Thymus (tissue), 14 donors: Measurements from ENCODE around the gene PTGES3L. TPM values are rescaled to one million over a fixed set of nuclear protein-coding genes. Genes with fewer than 3 reads are reported as not detected.

Source experiments
- DNase-seq, 9 donors: peaks; one replicate each; pipeline ENCODE4 v3.0.0-alpha.2; 2013; ENCODE audit warnings: low spot score in 9 of 9, low read depth in 6 of 9, missing footprints in 1 of 9
- H3K27ac ChIP-seq, 2 donors: one replicate each; pipeline ENCODE4 v1.5.1; 2013; ENCODE audit warnings: control low read depth in 1 of 2, low read depth in 1 of 2, low read length in 1 of 2, mild to moderate bottlenecking in 1 of 2, moderate library complexity in 1 of 2
- H3K27me3 ChIP-seq, 2 donors: one replicate each; pipeline ENCODE4 v1.5.1; 2013; ENCODE audit warnings: low read length in 1 of 2; ENCODE audit not compliant: control insufficient read depth in 2 of 2, insufficient read depth in 1 of 2
- H3K36me3 ChIP-seq, 2 donors: one replicate each; pipeline ENCODE4 v1.5.1; 2013; ENCODE audit warnings: low read length in 1 of 2, mild to moderate bottlenecking in 1 of 2, moderate library complexity in 1 of 2; ENCODE audit not compliant: control insufficient read depth in 2 of 2, insufficient read depth in 2 of 2
- H3K4me1 ChIP-seq, 2 donors: one replicate each; pipeline ENCODE4 v1.5.1; 2013; ENCODE audit warnings: low read length in 2 of 2; ENCODE audit not compliant: control insufficient read depth in 2 of 2, insufficient read depth in 2 of 2
- H3K4me3 ChIP-seq, 2 donors: one replicate each; pipeline ENCODE4 v1.5.1; 2013; ENCODE audit warnings: low read length in 2 of 2, control low read depth in 1 of 2, mild to moderate bottlenecking in 1 of 2
- H3K9me3 ChIP-seq, 2 donors: one replicate each; pipeline ENCODE4 v1.5.1; 2013; ENCODE audit warnings: low read length in 1 of 2, mild to moderate bottlenecking in 1 of 2; ENCODE audit not compliant: control insufficient read depth in 2 of 2, insufficient read depth in 1 of 2
- WGBS: extraction: QIAGEN DNeasy Blood & Tissue Kit; methylation state at CpG from one replicate; pipeline ENCODE4 v1.1.7; 2013; 5-methylcytosine and 5-hydroxymethylcytosine counted together
- long read RNA-seq, 10 donors: transcript quantifications; one replicate each; lab custom pipeline, GENCODE V29; 2026
- polyA plus RNA-seq: library from polyadenylated mRNA; stranded (reverse); fragments of 200-250 nt; gene quantifications from one replicate; pipeline ENCODE4 v1.2.3, GENCODE V29; 2013
- total RNA-seq: library from RNA; stranded (reverse); fragments of 120-200 nt; gene quantifications from one replicate; pipeline ENCODE4 v1.2.4, GENCODE V29; 2013
- donor health status: healthy.

PTGES3L gene
- 0.76 TPM for total RNA-seq
- 1.1 TPM for polyA plus RNA-seq
- long read RNA-seq, donor 1 = 0 reads
- long read RNA-seq, donor 2 = 0 reads
- long read RNA-seq, donor 3, partial matches to known transcripts = 0 of 2 reads
- long read RNA-seq, donor 3, other reads (novel, unspliced or antisense) = 0 of 2 reads
- long read RNA-seq, donor 4 = 0 reads
- long read RNA-seq, donor 5 = 0 reads
- long read RNA-seq, donor 6 = 0 reads
- long read RNA-seq, donor 7 = 0 reads
- long read RNA-seq, donor 8, partial matches to known transcripts = 0 of 1 reads
- long read RNA-seq, donor 8, other reads (novel, unspliced or antisense) = 0 of 1 reads
- long read RNA-seq, donor 9 = 0 reads
- long read RNA-seq, donor 10 = 0 reads

DNA sequence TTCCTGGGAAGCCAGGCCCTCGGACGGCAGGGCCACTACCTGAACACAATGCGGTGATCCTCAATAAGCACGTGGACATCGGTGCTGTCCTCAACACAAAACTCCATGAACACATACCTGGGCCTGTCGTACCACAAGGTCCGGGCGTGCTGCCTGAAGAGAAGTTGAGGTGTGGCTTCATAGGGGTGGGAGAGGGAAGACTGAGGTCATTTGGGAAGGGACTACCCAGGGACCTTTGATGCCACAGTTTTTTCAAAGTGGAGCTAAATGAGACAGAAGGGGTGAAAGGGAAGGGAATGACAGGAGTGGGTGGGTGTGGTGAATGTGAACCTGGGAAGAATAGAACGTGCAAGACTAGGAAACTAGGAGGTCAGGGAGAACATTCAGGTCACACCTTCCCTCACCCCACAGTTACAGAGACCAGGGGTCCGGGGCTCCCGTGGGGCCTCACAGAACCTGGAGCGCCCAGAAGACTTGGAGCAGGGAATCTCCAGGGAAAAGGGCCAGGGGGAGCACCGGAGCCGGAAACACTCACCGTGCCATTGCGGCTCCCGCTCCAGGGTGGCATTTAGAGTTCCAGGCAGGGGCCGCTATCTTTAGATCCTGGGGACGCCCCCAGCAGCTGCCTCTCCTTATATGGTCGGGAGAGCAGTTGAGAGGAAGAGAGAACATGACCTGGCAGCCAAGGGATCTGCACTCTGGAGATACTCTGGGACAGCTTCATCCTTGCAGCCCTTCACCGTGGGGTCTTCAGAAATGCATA is at the start of gene PTGES3L:
PTGES3L (minus strand) TSS at position 570 of the 763 bp plus-strand sequence; CDS start at position 543, 27 bp downstream.
- peak within 1 kb of the TSS; percentile 86 to 93 for H3K27ac ChIP-seq

DNA sequence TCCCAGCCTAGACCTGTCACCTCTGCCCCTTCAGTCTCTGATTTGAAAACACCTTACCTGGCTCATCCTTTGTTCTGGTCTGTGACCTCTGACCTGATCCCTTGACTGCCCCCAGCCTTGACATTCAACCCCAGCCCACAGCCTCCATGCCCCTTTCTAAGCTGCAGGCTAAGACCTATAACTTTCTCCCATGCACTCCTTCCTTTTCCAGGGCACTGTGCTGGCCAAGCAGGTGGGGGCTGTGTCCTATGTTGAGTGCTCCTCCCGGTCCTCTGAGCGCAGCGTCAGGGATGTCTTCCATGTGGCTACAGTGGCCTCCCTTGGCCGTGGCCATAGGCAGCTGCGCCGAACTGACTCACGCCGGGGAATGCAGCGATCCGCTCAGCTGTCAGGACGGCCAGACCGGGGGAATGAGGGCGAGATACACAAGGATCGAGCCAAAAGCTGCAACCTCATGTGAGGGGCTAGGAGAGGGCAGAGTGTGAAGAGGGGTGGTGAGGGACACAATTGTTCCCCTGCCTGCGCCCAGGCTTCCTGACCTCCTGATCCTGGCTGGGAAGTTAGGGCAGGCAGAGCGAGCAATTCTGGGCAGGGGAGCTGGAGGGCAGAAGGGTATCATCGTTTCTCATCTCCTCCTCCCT is 48.5 kb upstream of the PTGES3L start:
- no peak overlapping the region for H3K4me3 ChIP-seq
- peaks cover 0 to 23% of the 10 kb centered on the region in 2 donors for H3K27me3 ChIP-seq
- peaks cover 3 to 8% of the 10 kb centered on the region in 2 donors for H3K4me1 ChIP-seq
- 94% methylated on average over 17 of the region's 17 CpGs for WGBS
- H3K36me3 ChIP-seq = no peaks in the 10 kb centered on the region
- no peaks in the 10 kb centered on the region for H3K9me3 ChIP-seq
- H3K27ac ChIP-seq = no peak overlapping the region
- no peak for DNase-seq

More for the DNA sequence above, at the start of gene PTGES3L:
- H3K27me3 ChIP-seq = no peaks in the 10 kb centered on the region
- peaks cover 14 to 26% of the 10 kb centered on the region in 2 donors for H3K4me1 ChIP-seq
- WGBS = 39% methylated on average over 21 of the region's 21 CpGs
- peaks cover 0 to 5% of the 10 kb centered on the region in 2 donors for H3K36me3 ChIP-seq
- peak within 1 kb of the TSS; percentile 85 to 97 for H3K4me3 ChIP-seq
- H3K9me3 ChIP-seq = peaks cover 0 to 4% of the 10 kb centered on the region in 2 donors
- DNase-seq = peak in 3 of 9 donors; percentile 14 to 38 (median 36)

DNA sequence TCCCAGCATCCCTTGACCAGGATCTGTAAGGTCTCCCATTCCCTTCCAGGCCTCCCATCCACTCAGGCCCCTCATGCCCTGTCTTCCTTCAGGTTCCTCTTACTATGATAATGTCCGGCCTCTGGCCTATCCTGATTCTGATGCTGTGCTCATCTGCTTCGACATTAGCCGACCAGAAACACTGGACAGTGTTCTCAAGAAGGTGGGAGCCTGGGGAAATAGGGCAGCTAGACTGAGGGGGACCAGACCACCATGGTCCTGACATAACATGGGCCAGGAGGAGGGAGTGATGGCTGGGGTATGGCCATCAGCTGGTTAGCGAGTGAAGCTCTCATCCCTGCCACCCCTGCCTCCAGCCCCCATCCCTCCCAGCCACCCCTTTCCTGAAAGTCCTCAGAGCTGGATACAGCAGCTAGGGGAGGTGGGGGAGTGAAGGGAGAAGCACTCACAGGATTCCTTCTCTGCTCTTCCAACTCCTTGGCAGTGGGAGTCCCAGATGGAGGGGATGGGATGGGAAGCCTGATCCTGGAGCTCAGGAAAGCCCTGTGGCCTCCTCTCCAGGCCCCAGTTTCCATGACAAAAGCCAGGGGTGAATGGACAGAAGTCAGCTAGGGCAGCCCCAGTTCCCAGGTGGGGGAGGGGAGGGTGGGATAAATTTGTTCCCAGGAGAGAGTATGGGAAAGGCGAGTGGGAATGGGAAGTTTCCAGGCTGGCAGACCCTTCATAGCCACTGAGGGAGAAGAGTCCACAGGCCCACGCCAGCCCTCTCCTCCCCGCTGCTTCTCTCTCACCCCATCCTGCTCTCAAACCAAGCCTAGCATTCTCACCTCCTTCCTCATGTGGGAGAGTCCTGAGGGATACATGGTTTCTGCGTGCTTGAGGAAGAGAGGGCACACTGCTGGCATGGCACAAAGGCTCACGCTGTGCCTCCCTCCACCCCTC is 47.5 kb upstream of the PTGES3L start:
- Histone ChIP-seq H3K9me3 (no peaks in the 10 kb centered on the region), H3K27ac (no peak overlapping the region)

DNA sequence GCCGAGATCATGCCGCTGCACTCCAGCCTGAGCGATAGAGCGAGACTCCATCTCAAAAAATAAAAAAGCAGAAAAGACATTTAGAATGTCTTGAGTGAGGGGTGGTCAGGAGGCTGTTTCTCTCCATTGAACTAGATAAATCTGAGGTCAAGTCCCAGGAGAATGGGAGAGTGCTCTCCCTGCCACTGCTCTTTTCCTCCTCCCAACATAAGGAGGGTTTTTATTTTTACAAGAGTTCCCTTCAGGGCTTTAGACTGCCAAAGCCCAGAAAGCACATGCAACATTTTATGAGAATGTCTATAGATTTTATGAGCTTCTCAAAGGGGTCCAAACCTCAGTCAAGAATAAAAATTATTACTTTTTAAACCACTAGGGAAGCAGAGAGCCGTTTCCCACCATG is 46.7 kb upstream of the PTGES3L start:
- Histone ChIP-seq H3K9me3 (no peaks in the 10 kb centered on the region), H3K4me1 (peaks cover 3 to 13% of the 10 kb centered on the region in 2 donors), H3K27me3 (peaks cover 0 to 23% of the 10 kb centered on the region in 2 donors), H3K36me3 (no peaks in the 10 kb centered on the region), H3K27ac (no peak overlapping the region), H3K4me3 (no peak overlapping the region)
- 78% methylated on average over 5 of the region's 5 CpGs for WGBS
- no peak for DNase-seq

More for the DNA sequence above, 47.5 kb upstream of the PTGES3L start:
- 87% methylated on average over 9 of the region's 9 CpGs for whole genome bisulfite sequencing
- H3K36me3 ChIP-seq = no peaks in the 10 kb centered on the region
- no peak for DNase-seq
- peaks cover 3 to 12% of the 10 kb centered on the region in 2 donors for H3K4me1 ChIP-seq
- H3K27me3 ChIP-seq = peaks cover 0 to 23% of the 10 kb centered on the region in 2 donors
- no peak overlapping the region for H3K4me3 ChIP-seq

DNA sequence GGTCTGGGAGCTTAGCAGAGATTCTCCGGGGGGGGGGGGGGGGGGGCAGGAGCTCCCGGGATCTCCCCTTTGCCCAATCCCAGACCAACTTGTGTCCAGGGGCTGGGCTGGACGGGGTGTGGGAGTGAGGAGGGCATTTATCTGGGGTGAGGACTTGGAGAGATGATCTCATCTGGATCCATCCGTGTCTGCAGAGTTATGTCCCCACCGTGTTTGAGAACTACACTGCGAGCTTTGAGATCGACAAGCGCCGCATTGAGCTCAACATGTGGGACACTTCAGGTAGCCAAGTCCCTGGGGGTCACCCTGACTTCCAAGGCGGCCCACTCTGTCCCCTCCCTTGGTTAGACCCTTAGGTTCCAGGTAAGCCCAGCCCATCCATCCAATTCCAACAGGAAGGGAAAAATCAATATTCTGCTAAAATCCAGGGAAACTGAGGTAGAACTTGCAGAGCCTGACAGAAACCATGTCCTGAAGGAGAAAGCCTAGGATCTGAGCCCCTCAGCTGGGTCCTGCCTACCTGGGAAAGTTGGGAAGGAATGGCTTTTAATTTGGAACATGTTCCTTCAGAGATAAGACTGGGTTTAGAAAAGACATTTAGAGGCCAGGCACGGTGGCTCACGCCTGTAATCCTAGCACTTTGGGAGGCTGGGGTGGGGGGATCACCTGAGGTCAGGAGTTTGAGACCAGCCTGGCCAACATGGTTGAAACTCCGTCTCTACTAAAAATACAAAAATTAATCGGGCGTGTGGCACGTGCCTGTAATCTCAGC is 46.1 kb upstream of the PTGES3L start:
- peaks cover 3 to 17% of the 10 kb centered on the region in 2 donors for H3K4me1 ChIP-seq
- no peaks in the 10 kb centered on the region for H3K9me3 ChIP-seq
- WGBS = 84% methylated on average over 15 of the region's 16 CpGs
- no peak overlapping the region for H3K4me3 ChIP-seq
- H3K27ac ChIP-seq = no peak overlapping the region
- H3K36me3 ChIP-seq = no peaks in the 10 kb centered on the region
- H3K27me3 ChIP-seq = peaks cover 0 to 23% of the 10 kb centered on the region in 2 donors
- no peak for DNase-seq

DNA sequence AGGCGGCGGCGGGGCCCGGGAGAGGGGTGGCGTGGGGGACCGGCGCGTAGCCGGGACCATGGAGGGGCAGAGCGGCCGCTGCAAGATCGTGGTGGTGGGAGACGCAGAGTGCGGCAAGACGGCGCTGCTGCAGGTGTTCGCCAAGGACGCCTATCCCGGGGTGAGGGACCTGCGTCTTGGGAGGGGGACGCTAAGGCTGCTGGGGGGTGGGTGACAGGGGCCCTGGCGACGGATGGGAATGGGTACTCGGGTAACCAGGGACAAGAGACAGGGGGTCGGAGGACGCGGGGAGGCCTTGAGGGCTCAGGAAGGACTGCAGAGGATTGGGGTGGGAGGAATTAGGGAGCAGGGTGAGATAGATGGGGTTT is 45.4 kb upstream of the PTGES3L start:
- no peaks in the 10 kb centered on the region for H3K9me3 ChIP-seq
- 7% methylated on average over 27 of the region's 27 CpGs for WGBS
- peaks cover 0 to 23% of the 10 kb centered on the region in 2 donors for H3K27me3 ChIP-seq
- peak overlapping the region in 1 of 2 donors; percentile 66 for H3K4me3 ChIP-seq
- H3K27ac ChIP-seq = no peak overlapping the region
- DNase-seq = peak in 2 of 9 donors; percentile 13 to 18
- peaks cover 7 to 23% of the 10 kb centered on the region in 2 donors for H3K4me1 ChIP-seq
- no peaks in the 10 kb centered on the region for H3K36me3 ChIP-seq

DNA sequence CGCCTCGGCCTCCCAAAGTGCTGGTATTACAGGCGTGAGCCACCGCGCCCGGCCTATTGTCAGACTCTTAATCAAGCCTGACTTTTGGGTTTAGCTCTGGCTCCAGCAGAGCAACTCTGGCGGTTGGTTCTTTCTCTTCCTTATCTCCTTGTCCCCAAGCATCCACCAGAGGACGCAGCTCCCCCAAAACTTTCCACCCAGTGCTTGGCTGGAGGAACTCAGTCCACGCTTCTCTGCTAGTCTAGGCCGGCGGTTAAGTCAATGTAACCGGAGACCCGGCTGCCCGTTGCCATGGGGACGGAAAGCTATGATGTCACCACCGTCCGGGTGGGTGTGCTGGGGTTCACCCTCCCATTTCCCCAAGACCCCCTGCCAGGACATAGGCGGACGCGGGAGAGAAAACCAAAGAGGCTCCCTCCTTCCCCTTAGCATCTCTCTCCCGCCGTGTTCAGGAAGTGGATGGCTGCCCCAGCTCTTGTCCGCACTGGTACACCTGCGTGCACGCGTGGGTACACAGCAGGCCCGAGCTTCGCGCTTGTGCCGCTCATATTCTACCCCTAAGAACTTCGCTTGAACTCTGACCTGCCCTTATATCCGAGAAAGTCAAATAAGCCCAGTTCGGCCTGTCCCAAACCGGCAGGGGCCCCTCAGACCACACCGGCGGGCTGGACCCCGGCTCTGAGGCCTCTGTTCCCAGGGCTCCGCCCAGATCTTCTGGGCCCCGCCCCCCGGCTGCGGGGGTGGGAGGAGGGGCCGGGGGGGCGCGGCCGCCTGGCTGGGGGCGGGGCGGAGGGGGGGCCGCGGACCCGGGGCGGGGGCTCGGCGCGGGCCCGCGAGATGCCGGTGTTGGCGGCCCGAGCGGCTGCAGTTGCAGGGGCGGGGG is 44.8 kb upstream of the PTGES3L start, which contains the start of gene RND2:
RND2 (plus strand) TSS at position 825 of the 883 bp plus-strand sequence. CDS start 117 bp downstream, outside the sequence.
- peaks cover 12 to 29% of the 10 kb centered on the region in 2 donors for H3K4me1 ChIP-seq
- DNase-seq = peak in 6 of 9 donors; percentile 48 to 85 (median 71)
- no peaks in the 10 kb centered on the region for H3K36me3 ChIP-seq
- H3K4me3 ChIP-seq = peak within 1 kb of the TSS; percentile 48 to 66
- WGBS = under 1% methylated on average over 61 of the region's 61 CpGs
- H3K27me3 ChIP-seq = peaks cover 0 to 23% of the 10 kb centered on the region in 2 donors
- peak within 1 kb of the TSS; percentile 2 to 68 for H3K27ac ChIP-seq
- no peaks in the 10 kb centered on the region for H3K9me3 ChIP-seq
